HG02885 (cell line): ENCODE data around the gene MMGT1.
A peak's percentile ranks its signal among the peaks of the same experiment; 100 is the strongest.
"Not testable (repeated sequence)": the region's sequence is repeated elsewhere in the genome, so short reads cannot be mapped to it uniquely, and the experiment has no call there.

Experiments used
- ATAC-seq: cut with Tn5 transposase; IDR thresholded peaks from one replicate; pipeline ENCODE4 v1.9.1; 2021; ENCODE audit warnings: mild to moderate bottlenecking; ENCODE audit not compliant: unreplicated experiment, poor library complexity

The MMGT1 gene

GRCh38 chrX:135931644-135932487 lies 41.9 kb downstream of the MMGT1 start:
- peak; percentile 78 for ATAC-seq

- ATAC-seq: no peak
Observed at GRCh38 chrX:135927897-135928296, 45.9 kb downstream of the MMGT1 start.

- no peak for ATAC-seq
Observed at GRCh38 chrX:135923353-135923752, 50.4 kb downstream of the MMGT1 start.

- ATAC-seq: not testable (repeated sequence)
Observed at GRCh38 chrX:135920516-135920915, 53.3 kb downstream of the MMGT1 start.

- no peak for ATAC-seq
Observed at GRCh38 chrX:135914404-135914803, 59.4 kb downstream of the MMGT1 start.
